Panc1 (cell line): ENCODE data around the gene MACO1. TPM values are rescaled to one million over a fixed set of nuclear protein-coding genes. Genes with fewer than 3 reads are reported as not detected.

Source experiments
- ATAC-seq: fragments of 200-7000 bp; cut with Tn5 transposase; 2 replicates; pipeline ENCODE4 v1.9.1; 2020; ENCODE audit warnings: mild to moderate bottlenecking, moderate library complexity
- BruUV-seq: library from RNA; stranded (reverse); fragments of 400-500 nt; replicated peaks from 2 replicates; lab custom pipeline; 2021; lab: Mats Ljungman, UMichigan
- CTCF ChIA-PET: fragments of 300-600 bp; sonication (Branson Sonifier 250); formaldehyde crosslinking; loops from one replicate; lab custom pipeline; 2022; ENCODE audit warnings: antibody characterized with exemption; lab: Charles Lee
- POLR2A ChIA-PET: fragments of 300-600 bp; sonication (Branson Sonifier 250); formaldehyde crosslinking; loops from one replicate; lab custom pipeline; 2022; ENCODE audit warnings: antibody characterized with exemption; lab: Charles Lee
- DNase-seq: peaks from one replicate; pipeline ENCODE4 v3.0.0-alpha.2; 2010; ENCODE audit warnings: low read depth, low spot score
- H3K27ac ChIP-seq: 2 replicates; pipeline ENCODE4 v1.5.1; 2011; ENCODE audit warnings: mild to moderate bottlenecking, low read length, inconsistent platforms
- H3K27me3 ChIP-seq: fragments of 200-500 bp; sonication (Bioruptor generic); 2 replicates; pipeline ENCODE4 v1.6.0; 2014; ENCODE audit warnings: low read length, inconsistent platforms; ENCODE audit not compliant: control insufficient read depth, insufficient read depth
- H3K36me3 ChIP-seq: fragments of 200-500 bp; sonication (Bioruptor generic); 2 replicates; pipeline ENCODE4 v1.5.1; 2014; ENCODE audit warnings: inconsistent platforms, mild to moderate bottlenecking, low read length, moderate library complexity; ENCODE audit not compliant: control insufficient read depth, insufficient read depth
- H3K4me1 ChIP-seq: 2 replicates; pipeline ENCODE4 v1.5.1; 2011; ENCODE audit warnings: inconsistent platforms, mild to moderate bottlenecking, low read length, moderate library complexity; ENCODE audit not compliant: control insufficient read depth, insufficient read depth
- H3K4me3 ChIP-seq, 2 experiments: 2 replicates each; pipeline ENCODE4 v1.5.1; 2011 to 2012; ENCODE audit warnings: low read depth in 2 of 2, low read length in 2 of 2, mild to moderate bottlenecking in 2 of 2, inconsistent platforms in 1 of 2, moderate library complexity in 1 of 2
- H3K9me3 ChIP-seq: fragments of 200-500 bp; sonication (Bioruptor generic); 2 replicates; pipeline ENCODE4 v1.5.1; 2014; ENCODE audit warnings: low read depth, mild to moderate bottlenecking, inconsistent platforms, low read length, moderate library complexity; ENCODE audit not compliant: control insufficient read depth, insufficient read depth
- POLR2AphosphoS5 ChIP-seq: IDR thresholded peaks from 2 replicates; pipeline ENCODE4 v1.6.1; 2012; ENCODE audit warnings: mild to moderate bottlenecking, low read depth, low read length, moderate library complexity
- REST ChIP-seq, 2 experiments: IDR thresholded peaks; 2 replicates each; pipeline ENCODE4 v1.6.1; 2011 to 2012; ENCODE audit warnings: low read depth in 2 of 2, control low read depth in 1 of 2, low read length in 1 of 2, mild to moderate bottlenecking in 1 of 2, moderate library complexity in 1 of 2; ENCODE audit not compliant: insufficient read depth in 1 of 2
- SIN3A ChIP-seq: IDR thresholded peaks from 2 replicates; pipeline ENCODE4 v1.6.1; 2012; ENCODE audit warnings: low read depth, mild to moderate bottlenecking, low read length, moderate library complexity, borderline replicate concordance; ENCODE audit not compliant: insufficient read depth
- TCF7L2 ChIP-seq: IDR thresholded peaks from 2 replicates; pipeline ENCODE4 v1.6.1; 2011; ENCODE audit warnings: mild to moderate bottlenecking, low read depth, low read length, inconsistent platforms
- in situ Hi-C: cut with HindIII; loops from 2 replicates; pipeline ENCODE4 v1.10.0; 2016; ENCODE audit warnings: low sequenced_read_pairs, low pct_unique_long_range_greater_than_20kb
- intact Hi-C: fragments of 100-400 bp; cut with micrococcal nuclease; formaldehyde crosslinking; loops from one replicate; pipeline ENCODE4 v1.10.0; 2022; ENCODE audit not compliant: unreplicated experiment
- total RNA-seq: library from RNA; stranded (reverse); gene quantifications from one replicate; pipeline ENCODE4 v1.2.1, GENCODE V29; 2021; ENCODE audit not compliant: unreplicated experiment
- TF ChIP-seq, protein P1 (sequence below): fragments of 450-650 bp; IDR thresholded peaks from 2 replicates; pipeline ENCODE4 v1.5.1; 2017; ENCODE audit warnings: mild to moderate bottlenecking

MACO1 gene
- total RNA-seq, 1 experiment from 2014 or later, result 16.5 TPM

- H3K4me3 ChIP-seq, result no peak overlapping the region
- H3K27ac ChIP-seq, result no peak overlapping the region
- BruUV-seq, result no TSS peak
- intact Hi-C loops, result no loop called here
- H3K4me1 ChIP-seq, result no peaks in the 10 kb centered on the region
- ATAC-seq, result no peak
- H3K27me3 ChIP-seq, result no peaks in the 10 kb centered on the region
- in situ Hi-C loops, result no loop called here
- no peak for TF ChIP-seq TCF7L2
- no peak for TF ChIP-seq SIN3A
- no peak for TF ChIP-seq REST (IDR thresholded peaks at IDR 0.05; ENCODE audit: insufficient read depth in 1 of 2, low read depth in 2 of 2, low read length in 1 of 2)
- TF ChIP-seq, protein P1, sequence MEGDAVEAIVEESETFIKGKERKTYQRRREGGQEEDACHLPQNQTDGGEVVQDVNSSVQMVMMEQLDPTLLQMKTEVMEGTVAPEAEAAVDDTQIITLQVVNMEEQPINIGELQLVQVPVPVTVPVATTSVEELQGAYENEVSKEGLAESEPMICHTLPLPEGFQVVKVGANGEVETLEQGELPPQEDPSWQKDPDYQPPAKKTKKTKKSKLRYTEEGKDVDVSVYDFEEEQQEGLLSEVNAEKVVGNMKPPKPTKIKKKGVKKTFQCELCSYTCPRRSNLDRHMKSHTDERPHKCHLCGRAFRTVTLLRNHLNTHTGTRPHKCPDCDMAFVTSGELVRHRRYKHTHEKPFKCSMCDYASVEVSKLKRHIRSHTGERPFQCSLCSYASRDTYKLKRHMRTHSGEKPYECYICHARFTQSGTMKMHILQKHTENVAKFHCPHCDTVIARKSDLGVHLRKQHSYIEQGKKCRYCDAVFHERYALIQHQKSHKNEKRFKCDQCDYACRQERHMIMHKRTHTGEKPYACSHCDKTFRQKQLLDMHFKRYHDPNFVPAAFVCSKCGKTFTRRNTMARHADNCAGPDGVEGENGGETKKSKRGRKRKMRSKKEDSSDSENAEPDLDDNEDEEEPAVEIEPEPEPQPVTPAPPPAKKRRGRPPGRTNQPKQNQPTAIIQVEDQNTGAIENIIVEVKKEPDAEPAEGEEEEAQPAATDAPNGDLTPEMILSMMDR, result no peak
- no peak for TF ChIP-seq POLR2AphosphoS5
- ChIA-PET POLR2A (no interaction called here), CTCF (no interaction called here)
- no peaks in the 10 kb centered on the region for H3K9me3 ChIP-seq
- H3K36me3 ChIP-seq, result peaks cover 3% of the 10 kb centered on the region; the same call in 1 of the 2 replicates
- no peak for DNase-seq
Observed at GRCh38 chr1:25494952-25495351, 64.3 kb downstream of the MACO1 start.

DNA sequence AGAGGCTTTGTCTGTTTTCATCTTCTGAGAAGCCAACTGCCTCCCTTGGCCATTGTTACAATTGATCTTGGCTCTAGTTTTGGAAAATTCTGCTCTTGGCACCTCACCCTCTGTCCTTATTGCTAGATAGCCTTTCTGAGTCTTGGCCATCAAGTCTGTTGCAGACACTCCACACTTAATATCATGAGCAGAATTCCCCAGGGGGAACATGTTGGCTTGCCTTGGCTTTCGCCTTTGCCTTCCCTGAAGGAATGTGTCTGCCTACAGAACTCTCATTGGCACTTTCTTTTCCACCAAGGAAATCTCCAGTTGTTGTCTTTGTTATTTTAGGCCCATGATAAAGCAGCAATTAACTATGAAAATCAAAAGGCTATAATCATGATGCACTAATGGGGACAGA lies 70.0 kb downstream of the MACO1 start:
- no peak for ATAC-seq
- in situ Hi-C loops, result no loop called here
- Histone ChIP-seq H3K4me1 (peaks cover 9% of the 10 kb centered on the region), H3K27me3 (no peaks in the 10 kb centered on the region), H3K36me3 (no peaks in the 10 kb centered on the region), H3K4me3 (no peak overlapping the region), H3K27ac (no peak overlapping the region), H3K9me3 (no peaks in the 10 kb centered on the region)
- no TSS peak for BruUV-seq
- POLR2A ChIA-PET, result no interaction called here
- intact Hi-C loops, result no loop called here
- CTCF ChIA-PET, result no interaction called here
- DNase-seq, result no peak
- TF ChIP-seq REST (IDR thresholded peaks at IDR 0.05; ENCODE audit: insufficient read depth in 1 of 2, low read depth in 2 of 2, low read length in 1 of 2), result no peak
- no peak for TF ChIP-seq SIN3A
